HL-60 (cell line): ENCODE measurements around the gene PSMC4.
"Not testable (repeated sequence)": the region's sequence is repeated elsewhere in the genome, so short reads cannot be mapped to it uniquely, and the experiment has no call there.

Experiments used
- DNase-seq, 2 experiments: peaks; one replicate each; pipeline ENCODE4 v3.0.0-alpha.2; 2010 to 2020; ENCODE audit warnings: low read depth in 1 of 2, low spot score in 1 of 2
- H3K27ac ChIP-seq: fragments of 250-450 bp; sonication (Bioruptor Pico); replicated peaks from 2 replicates; pipeline ENCODE4 v1.5.1; 2020; ENCODE audit warnings: mild to moderate bottlenecking, moderate library complexity
- H3K27me3 ChIP-seq: fragments of 250-450 bp; sonication (Bioruptor Pico); 2 replicates; pipeline ENCODE4 v1.5.1; 2021; ENCODE audit warnings: mild to moderate bottlenecking, moderate library complexity; ENCODE audit not compliant: insufficient read depth, poor library complexity, severe bottlenecking
- H3K4me3 ChIP-seq: replicated peaks from 2 replicates; pipeline ENCODE4 v1.5.1; 2011; ENCODE audit warnings: mild to moderate bottlenecking, control low read depth, low read length; ENCODE audit not compliant: insufficient read depth
- CTCF ChIP-seq: IDR thresholded peaks from one replicate; pipeline ENCODE4 v1.5.1; 2011; ENCODE audit warnings: low read length, control low read depth, inconsistent platforms; ENCODE audit not compliant: insufficient read depth
- GABPA ChIP-seq: IDR thresholded peaks from 2 replicates; pipeline ENCODE4 v1.6.1; 2012; ENCODE audit warnings: low read depth
- POLR2AphosphoS5 ChIP-seq: IDR thresholded peaks from 2 replicates; pipeline ENCODE4 v1.6.1; 2012; ENCODE audit warnings: low read depth
- REST ChIP-seq: IDR thresholded peaks from 2 replicates; pipeline ENCODE4 v1.6.1; 2012; ENCODE audit warnings: low read depth; ENCODE audit not compliant: insufficient replicate concordance
- SPI1 ChIP-seq: IDR thresholded peaks from 2 replicates; pipeline ENCODE4 v1.6.1; 2012; ENCODE audit warnings: low read depth, mild to moderate bottlenecking, borderline replicate concordance

Gene PSMC4

GRCh38 chr19:39951065-39951650 is 19.8 kb upstream of the PSMC4 start:
- Histone ChIP-seq H3K27me3 (no peaks in the 10 kb centered on the region), H3K4me3 (no peak overlapping the region), H3K27ac (no peak overlapping the region)
- no peak for DNase-seq
- TF ChIP-seq REST (no peak), GABPA (no peak), POLR2AphosphoS5 (no peak)

GRCh38 chr19:39951686-39952085 is 19.3 kb upstream of the PSMC4 start:
- DNase-seq = no peak
- Histone ChIP-seq H3K27me3 (no peaks in the 10 kb centered on the region), H3K27ac (no peak overlapping the region), H3K4me3 (no peak overlapping the region)
- TF ChIP-seq GABPA = no peak
- TF ChIP-seq REST = no peak
- no peak for TF ChIP-seq CTCF
- TF ChIP-seq POLR2AphosphoS5 = no peak
- no peak for TF ChIP-seq SPI1

- Histone ChIP-seq H3K4me3 (no peak overlapping the region), H3K27me3 (no peaks in the 10 kb centered on the region)
- no peak for TF ChIP-seq POLR2AphosphoS5
- TF ChIP-seq GABPA = no peak
- TF ChIP-seq SPI1 = no peak
- no peak for TF ChIP-seq REST
- no peak for TF ChIP-seq CTCF
Observed at GRCh38 chr19:39953915-39954314, 17.1 kb upstream of the PSMC4 start.

GRCh38 chr19:39957886-39958285 is 13.1 kb upstream of the PSMC4 start:
- not testable (repeated sequence) for H3K4me3 ChIP-seq, H3K27me3 ChIP-seq, DNase-seq, H3K27ac ChIP-seq

More at GRCh38 chr19:39953915-39954314, 17.1 kb upstream of the PSMC4 start:
- peak overlapping the region; percentile 25 for H3K27ac ChIP-seq
- no peak for DNase-seq

- H3K27me3 ChIP-seq, DNase-seq, H3K4me3 ChIP-seq, H3K27ac ChIP-seq: not testable (repeated sequence)
Observed at GRCh38 chr19:39958942-39959341, 12.0 kb upstream of the PSMC4 start.

- not testable (repeated sequence) for H3K4me3 ChIP-seq, DNase-seq, H3K27ac ChIP-seq, H3K27me3 ChIP-seq
Observed at GRCh38 chr19:39959407-39959806, 11.6 kb upstream of the PSMC4 start.
